ENCODE data around the gene CYP4F11. TPM values are rescaled to one million over a fixed set of nuclear protein-coding genes. Genes with fewer than 3 reads are reported as not detected.
A peak's percentile ranks its signal among the peaks of the same experiment; 100 is the strongest.
"Not testable (repeated sequence)": the region's sequence is repeated elsewhere in the genome, so short reads cannot be mapped to it uniquely, and the experiment has no call there.

The CYP4F11 gene
- total RNA-seq, 1 experiment from 2014 or later = 2.6 TPM

- BruUV-seq (replicated peaks) = no TSS peak
- intact Hi-C loops (cut with micrococcal nuclease; ENCODE audit: unreplicated experiment) = no loop called here
- CTCF ChIA-PET = interaction anchor here (0.7 kb wide), 1 partner anchor 252 kb away, joined by 3 read pairs; no protein-coding TSS in a partner anchor
- no peaks in the 10 kb centered on the region for H3K9me3 Mint-ChIP-seq (ENCODE audit: low read depth, unreplicated experiment)
- H3K27me3 Mint-ChIP-seq (ENCODE audit: unreplicated experiment) = no peaks in the 10 kb centered on the region
- no peak overlapping the region for H3K4me3 Mint-ChIP-seq (ENCODE audit: low read depth, unreplicated experiment)
- no peaks in the 10 kb centered on the region for H3K36me3 Mint-ChIP-seq (ENCODE audit: insufficient read depth, unreplicated experiment)
- no peak for DNase-seq
- TF ChIP-seq CTCF (IDR thresholded peaks at IDR 0.05; ENCODE audit: unreplicated experiment) = no peak
- no peaks in the 10 kb centered on the region for H3K4me1 Mint-ChIP-seq (ENCODE audit: low read depth, unreplicated experiment)
- no peak overlapping the region for H3K27ac Mint-ChIP-seq (ENCODE audit: unreplicated experiment)
These were observed 59.4 kb downstream of the CYP4F11 start for GRCh38 chr19:15874821-15875474.

GRCh38 chr19:15873771-15874170, 60.6 kb downstream of the CYP4F11 start:
- H3K27ac Mint-ChIP-seq (ENCODE audit: unreplicated experiment) = peak overlapping the region; percentile 75
- H3K9me3 Mint-ChIP-seq (ENCODE audit: low read depth, unreplicated experiment); BruUV-seq (replicated peaks); H3K27me3 Mint-ChIP-seq (ENCODE audit: unreplicated experiment); H3K4me3 Mint-ChIP-seq (ENCODE audit: low read depth, unreplicated experiment); intact Hi-C loops (cut with micrococcal nuclease; ENCODE audit: unreplicated experiment); H3K36me3 Mint-ChIP-seq (ENCODE audit: insufficient read depth, unreplicated experiment); CTCF ChIA-PET: not testable (repeated sequence)
- H3K4me1 Mint-ChIP-seq (ENCODE audit: low read depth, unreplicated experiment) = peaks cover 12% of the 10 kb centered on the region
- peak; percentile 40 for DNase-seq

GRCh38 chr19:15871570-15871969, 62.8 kb downstream of the CYP4F11 start:
- no peak for TF ChIP-seq CTCF (IDR thresholded peaks at IDR 0.05; ENCODE audit: unreplicated experiment)
- intact Hi-C loops (cut with micrococcal nuclease; ENCODE audit: unreplicated experiment) = no loop called here
- no TSS peak for BruUV-seq (replicated peaks)
- peaks cover 23% of the 10 kb centered on the region for H3K4me1 Mint-ChIP-seq (ENCODE audit: low read depth, unreplicated experiment)
- H3K27ac Mint-ChIP-seq (ENCODE audit: unreplicated experiment) = no peak overlapping the region
- H3K4me3 Mint-ChIP-seq (ENCODE audit: low read depth, unreplicated experiment) = no peak overlapping the region
- no peak for DNase-seq
- CTCF ChIA-PET = no interaction called here
- peaks cover 4% of the 10 kb centered on the region for H3K36me3 Mint-ChIP-seq (ENCODE audit: insufficient read depth, unreplicated experiment)
- no peaks in the 10 kb centered on the region for H3K9me3 Mint-ChIP-seq (ENCODE audit: low read depth, unreplicated experiment)
- no peaks in the 10 kb centered on the region for H3K27me3 Mint-ChIP-seq (ENCODE audit: unreplicated experiment)

GRCh38 chr19:15869873-15870272, 64.5 kb downstream of the CYP4F11 start:
- no peak for TF ChIP-seq CTCF (IDR thresholded peaks at IDR 0.05; ENCODE audit: unreplicated experiment)
- Mint-ChIP-seq H3K4me1 (ENCODE audit: low read depth, unreplicated experiment) (peaks cover 23% of the 10 kb centered on the region), H3K9me3 (ENCODE audit: low read depth, unreplicated experiment) (no peaks in the 10 kb centered on the region)

GRCh38 chr19:15869109-15869555, 65.2 kb downstream of the CYP4F11 start:
- CTCF ChIA-PET = interaction anchor here (0.7 to 1.1 kb wide), 3 partner anchors 15 to 239 kb away, joined by 3 to 4 read pairs (median 3); no protein-coding TSS in a partner anchor
- BruUV-seq (replicated peaks) = no TSS peak

More at GRCh38 chr19:15869873-15870272, 64.5 kb downstream of the CYP4F11 start:
- Mint-ChIP-seq H3K4me3 (ENCODE audit: low read depth, unreplicated experiment) (peak overlapping the region; percentile 12), H3K27ac (ENCODE audit: unreplicated experiment) (no peak overlapping the region), H3K27me3 (ENCODE audit: unreplicated experiment) (no peaks in the 10 kb centered on the region), H3K36me3 (ENCODE audit: insufficient read depth, unreplicated experiment) (peaks cover 4% of the 10 kb centered on the region)
- DNase-seq = no peak
- BruUV-seq (replicated peaks) = no TSS peak
- CTCF ChIA-PET = interaction anchor here (0.7 to 0.8 kb wide), 2 partner anchors 14 to 240 kb away, joined by 3 to 4 read pairs; no protein-coding TSS in a partner anchor
- intact Hi-C loops (cut with micrococcal nuclease; ENCODE audit: unreplicated experiment) = loop anchor here (5.0 kb wide), 1 partner anchor 58 kb away; no protein-coding TSS in a partner anchor

More at GRCh38 chr19:15869109-15869555, 65.2 kb downstream of the CYP4F11 start:
- Mint-ChIP-seq H3K9me3 (ENCODE audit: low read depth, unreplicated experiment) (no peaks in the 10 kb centered on the region), H3K27ac (ENCODE audit: unreplicated experiment) (peak overlapping the region; percentile 65), H3K36me3 (ENCODE audit: insufficient read depth, unreplicated experiment) (peaks cover 4% of the 10 kb centered on the region), H3K4me3 (ENCODE audit: low read depth, unreplicated experiment) (peak overlapping the region; percentile 12), H3K4me1 (ENCODE audit: low read depth, unreplicated experiment) (peaks cover 23% of the 10 kb centered on the region), H3K27me3 (ENCODE audit: unreplicated experiment) (no peaks in the 10 kb centered on the region)
- peak; percentile 66 for DNase-seq
- intact Hi-C loops (cut with micrococcal nuclease; ENCODE audit: unreplicated experiment) = loop anchor here (5.0 kb wide), 1 partner anchor 57 kb away; no protein-coding TSS in a partner anchor
- peak; percentile 43 for TF ChIP-seq CTCF (IDR thresholded peaks at IDR 0.05; ENCODE audit: unreplicated experiment)

Measured in Calu3 (cell line).